ENCODE data around the gene RNF13. TPM values are rescaled to one million over a fixed set of nuclear protein-coding genes. Genes with fewer than 3 reads are reported as not detected.
A peak's percentile ranks its signal among the peaks of the same experiment; 100 is the strongest.

RNF13 gene
- total RNA-seq, 1 donor from 2014 or later, result 49.9 TPM

DNA sequence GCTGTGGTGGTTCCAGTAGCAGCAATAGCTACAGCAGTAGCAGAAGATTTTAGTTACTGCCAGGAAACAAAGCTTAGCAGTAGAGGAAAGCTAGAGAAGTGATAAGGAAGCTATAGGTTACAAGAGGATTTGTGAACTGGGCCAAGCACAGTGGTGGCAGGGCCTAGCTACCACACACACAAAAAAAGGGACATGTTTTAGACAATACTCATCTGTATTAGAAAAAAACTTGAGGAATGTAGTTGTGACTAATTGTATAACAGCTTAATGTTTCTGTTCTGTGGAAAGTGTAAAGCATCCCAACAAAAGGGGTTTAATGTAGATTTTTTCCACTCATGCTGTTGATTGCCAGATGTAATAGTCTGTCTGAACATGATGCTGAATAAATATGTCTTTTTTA, 187.6 kb downstream of the RNF13 start:
- H2AFZ ChIP-seq (ENCODE audit: low read depth, low read length), result no peak overlapping the region
- peak; percentile 25 for DNase-seq (ENCODE audit: low read depth)
- Mint-ChIP-seq H3K4me1 (ENCODE audit: low read depth, unreplicated experiment) (peaks cover 5% of the 10 kb centered on the region), H3K4me3 (ENCODE audit: unreplicated experiment) (no peak overlapping the region), H3K27me3 (ENCODE audit: low read depth, unreplicated experiment) (no peaks in the 10 kb centered on the region), H3K36me3 (ENCODE audit: low read depth, unreplicated experiment) (no peaks in the 10 kb centered on the region), H3K27ac (ENCODE audit: unreplicated experiment) (no peak overlapping the region), H3K9me3 (ENCODE audit: unreplicated experiment) (no peaks in the 10 kb centered on the region)
- H3K36me3 ChIP-seq (ENCODE audit: insufficient read depth, low read length), result no peaks in the 10 kb centered on the region
- FAIRE-seq, result peak; percentile 52
- H4K20me1 ChIP-seq (ENCODE audit: insufficient read depth, low read length), result no peaks in the 10 kb centered on the region
- no peak overlapping the region for H3K9ac ChIP-seq (ENCODE audit: low read length)
- no peak overlapping the region for H3K4me2 ChIP-seq (ENCODE audit: low read length)
- no peak overlapping the region for H3K4me3 ChIP-seq (ENCODE audit: insufficient read depth, low read depth, low read length)
- H3K4me1 ChIP-seq (ENCODE audit: insufficient read depth, low read length), result peaks cover 3% of the 10 kb centered on the region
- H3K27me3 ChIP-seq (ENCODE audit: insufficient read depth, low read length), result no peaks in the 10 kb centered on the region
- no peak overlapping the region for H3K27ac ChIP-seq (ENCODE audit: low read depth, low read length)
- no peaks in the 10 kb centered on the region for H3K9me3 ChIP-seq (ENCODE audit: insufficient read depth, low read depth, low read length)
- TF ChIP-seq EZH2 (IDR thresholded peaks at IDR 0.05; ENCODE audit: insufficient read depth, low read length), result no peak
- TF ChIP-seq, protein P1, sequence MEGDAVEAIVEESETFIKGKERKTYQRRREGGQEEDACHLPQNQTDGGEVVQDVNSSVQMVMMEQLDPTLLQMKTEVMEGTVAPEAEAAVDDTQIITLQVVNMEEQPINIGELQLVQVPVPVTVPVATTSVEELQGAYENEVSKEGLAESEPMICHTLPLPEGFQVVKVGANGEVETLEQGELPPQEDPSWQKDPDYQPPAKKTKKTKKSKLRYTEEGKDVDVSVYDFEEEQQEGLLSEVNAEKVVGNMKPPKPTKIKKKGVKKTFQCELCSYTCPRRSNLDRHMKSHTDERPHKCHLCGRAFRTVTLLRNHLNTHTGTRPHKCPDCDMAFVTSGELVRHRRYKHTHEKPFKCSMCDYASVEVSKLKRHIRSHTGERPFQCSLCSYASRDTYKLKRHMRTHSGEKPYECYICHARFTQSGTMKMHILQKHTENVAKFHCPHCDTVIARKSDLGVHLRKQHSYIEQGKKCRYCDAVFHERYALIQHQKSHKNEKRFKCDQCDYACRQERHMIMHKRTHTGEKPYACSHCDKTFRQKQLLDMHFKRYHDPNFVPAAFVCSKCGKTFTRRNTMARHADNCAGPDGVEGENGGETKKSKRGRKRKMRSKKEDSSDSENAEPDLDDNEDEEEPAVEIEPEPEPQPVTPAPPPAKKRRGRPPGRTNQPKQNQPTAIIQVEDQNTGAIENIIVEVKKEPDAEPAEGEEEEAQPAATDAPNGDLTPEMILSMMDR (IDR thresholded peaks at IDR 0.05; ENCODE audit: insufficient read depth, low read depth, low read length), result no peak
- no peaks in the 10 kb centered on the region for H3K79me2 ChIP-seq (ENCODE audit: insufficient read depth, low read length)

DNA sequence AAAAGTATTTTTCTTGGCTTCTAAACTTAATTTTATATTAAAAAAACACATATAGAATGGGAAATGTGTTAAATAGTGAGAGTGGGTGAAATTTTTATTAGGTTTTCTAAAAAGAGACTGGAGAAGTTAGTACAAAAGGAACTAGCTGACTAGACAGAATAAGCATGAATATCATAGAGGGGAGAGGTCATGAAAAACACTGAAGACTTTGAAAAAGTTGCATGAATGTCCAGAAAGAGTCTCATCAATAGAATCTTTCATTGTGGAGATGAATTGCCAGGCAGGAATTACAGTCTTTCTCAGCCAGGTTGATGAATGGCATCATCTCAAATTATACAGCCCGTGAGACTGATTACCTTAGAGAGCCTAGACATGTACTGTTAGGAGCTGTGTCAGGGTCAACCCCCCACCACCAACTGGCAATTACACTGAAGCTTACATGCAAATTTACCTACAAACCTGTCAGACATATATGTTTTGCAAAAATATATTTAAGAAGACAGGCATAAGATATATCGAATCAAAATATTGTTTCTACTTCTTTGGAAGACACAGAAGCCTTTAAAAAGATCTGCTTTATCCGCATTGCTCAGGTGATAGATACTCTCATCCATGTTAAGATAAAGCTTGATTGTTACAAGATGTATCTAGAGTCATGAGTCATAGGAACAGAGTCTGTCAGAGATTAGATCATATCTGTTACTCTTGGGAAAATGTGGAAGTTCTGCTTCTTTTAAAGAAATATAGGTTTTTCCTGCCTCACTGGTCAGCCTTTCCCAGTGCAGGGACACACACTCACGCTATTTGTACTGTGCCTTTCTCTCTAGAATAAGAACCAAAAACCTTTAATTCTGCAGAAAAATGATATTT, 192.5 kb downstream of the RNF13 start:
- H3K36me3 ChIP-seq (ENCODE audit: insufficient read depth, low read length), result no peaks in the 10 kb centered on the region
- H3K4me2 ChIP-seq (ENCODE audit: low read length), result peak overlapping the region; percentile 44
- H3K9me3 Mint-ChIP-seq (ENCODE audit: unreplicated experiment), result no peaks in the 10 kb centered on the region
- H3K27ac ChIP-seq (ENCODE audit: low read depth, low read length), result peak overlapping the region; percentile 26
- TF ChIP-seq EZH2 (IDR thresholded peaks at IDR 0.05; ENCODE audit: insufficient read depth, low read length), result no peak
- TF ChIP-seq, protein P1 (IDR thresholded peaks at IDR 0.05; ENCODE audit: insufficient read depth, low read depth, low read length), result no peak
- peak overlapping the region; percentile 0 for H3K27ac Mint-ChIP-seq (ENCODE audit: unreplicated experiment)
- FAIRE-seq, result no peak
- H3K4me3 Mint-ChIP-seq (ENCODE audit: unreplicated experiment), result no peak overlapping the region
- H3K27me3 Mint-ChIP-seq (ENCODE audit: low read depth, unreplicated experiment), result no peaks in the 10 kb centered on the region
- no peaks in the 10 kb centered on the region for H3K79me2 ChIP-seq (ENCODE audit: insufficient read depth, low read length)
- DNase-seq (ENCODE audit: low read depth), result peak; percentile 52
- H3K4me1 ChIP-seq (ENCODE audit: insufficient read depth, low read length), result peaks cover 13% of the 10 kb centered on the region
- H3K36me3 Mint-ChIP-seq (ENCODE audit: low read depth, unreplicated experiment), result peaks cover 2% of the 10 kb centered on the region
- peaks cover 12% of the 10 kb centered on the region for H3K4me1 Mint-ChIP-seq (ENCODE audit: low read depth, unreplicated experiment)
- H3K9me3 ChIP-seq (ENCODE audit: insufficient read depth, low read depth, low read length), result no peaks in the 10 kb centered on the region
- no peak overlapping the region for H3K4me3 ChIP-seq (ENCODE audit: insufficient read depth, low read depth, low read length)
- no peak overlapping the region for H2AFZ ChIP-seq (ENCODE audit: low read depth, low read length)
- H3K27me3 ChIP-seq (ENCODE audit: insufficient read depth, low read length), result no peaks in the 10 kb centered on the region
- no peak overlapping the region for H3K9ac ChIP-seq (ENCODE audit: low read length)
- H4K20me1 ChIP-seq (ENCODE audit: insufficient read depth, low read length), result no peaks in the 10 kb centered on the region

GRCh38 chr3:150006794-150007193, 193.8 kb downstream of the RNF13 start:
- H3K4me1 Mint-ChIP-seq (ENCODE audit: low read depth, unreplicated experiment), result peaks cover 12% of the 10 kb centered on the region
- no peaks in the 10 kb centered on the region for H3K27me3 Mint-ChIP-seq (ENCODE audit: low read depth, unreplicated experiment)
- Histone ChIP-seq H3K36me3 (ENCODE audit: insufficient read depth, low read length) (no peaks in the 10 kb centered on the region), H2AFZ (ENCODE audit: low read depth, low read length) (no peak overlapping the region), H3K4me2 (ENCODE audit: low read length) (peak overlapping the region; percentile 44), H3K9me3 (ENCODE audit: insufficient read depth, low read depth, low read length) (no peaks in the 10 kb centered on the region), H3K9ac (ENCODE audit: low read length) (no peak overlapping the region), H3K4me1 (ENCODE audit: insufficient read depth, low read length) (peaks cover 13% of the 10 kb centered on the region), H4K20me1 (ENCODE audit: insufficient read depth, low read length) (no peaks in the 10 kb centered on the region), H3K27me3 (ENCODE audit: insufficient read depth, low read length) (no peaks in the 10 kb centered on the region), H3K79me2 (ENCODE audit: insufficient read depth, low read length) (no peaks in the 10 kb centered on the region), H3K4me3 (ENCODE audit: insufficient read depth, low read depth, low read length) (no peak overlapping the region), H3K27ac (ENCODE audit: low read depth, low read length) (no peak overlapping the region)
- H3K36me3 Mint-ChIP-seq (ENCODE audit: low read depth, unreplicated experiment), result peaks cover 2% of the 10 kb centered on the region
- H3K4me3 Mint-ChIP-seq (ENCODE audit: unreplicated experiment), result no peak overlapping the region
- TF ChIP-seq, protein P1 (IDR thresholded peaks at IDR 0.05; ENCODE audit: insufficient read depth, low read depth, low read length), result no peak
- TF ChIP-seq EZH2 (IDR thresholded peaks at IDR 0.05; ENCODE audit: insufficient read depth, low read length), result no peak
- FAIRE-seq (no peak), DNase-seq (ENCODE audit: low read depth) (no peak)
- peaks cover 3% of the 10 kb centered on the region for H3K9me3 Mint-ChIP-seq (ENCODE audit: unreplicated experiment)
- H3K27ac Mint-ChIP-seq (ENCODE audit: unreplicated experiment), result no peak overlapping the region
